Neural cell (in vitro differentiated cells): ENCODE results near the gene ANKDD1B.
"Not testable (repeated sequence)": the region's sequence is repeated elsewhere in the genome, so short reads cannot be mapped to it uniquely, and the experiment has no call there.

Experiments
- CTCF ChIP-seq: fragments of 450-650 bp; IDR thresholded peaks from 2 replicates; pipeline ENCODE4 v1.5.1; 2014; ENCODE audit warnings: antibody characterized with exemption, mild to moderate bottlenecking, moderate library complexity; ENCODE audit not compliant: poor library complexity, severe bottlenecking
- EP300 ChIP-seq: fragments of 450-650 bp; conservative IDR thresholded peaks from 2 replicates; pipeline ENCODE4 v1.6.1; 2014; ENCODE audit warnings: antibody characterized with exemption, mild to moderate bottlenecking, moderate library complexity; ENCODE audit not compliant: poor library complexity, severe bottlenecking
- EZH2 ChIP-seq: fragments of 200-600, 300-800 bp; shearing (Covaris generic), sonication (generic); IDR thresholded peaks from 2 replicates; pipeline ENCODE4 v1.6.1; 2014; ENCODE audit warnings: antibody characterized with exemption, low read length, borderline replicate concordance, mild to moderate bottlenecking; ENCODE audit not compliant: insufficient read depth, poor library complexity, severe bottlenecking
- POLR2AphosphoS5 ChIP-seq: IDR thresholded peaks from 2 replicates; pipeline ENCODE4 v1.6.1; 2012
- RAD21 ChIP-seq: fragments of 450-650 bp; conservative IDR thresholded peaks from 2 replicates; pipeline ENCODE4 v1.6.1; 2014; ENCODE audit warnings: antibody characterized with exemption, mild to moderate bottlenecking, moderate library complexity
- TAF1 ChIP-seq: IDR thresholded peaks from 2 replicates; pipeline ENCODE4 v1.6.1; 2012; ENCODE audit warnings: low read depth
- TF ChIP-seq, protein P1 (sequence below): IDR thresholded peaks from 2 replicates; pipeline ENCODE4 v1.6.1; 2012; ENCODE audit warnings: borderline replicate concordance

GRCh38 chr5:75607341-75607740, 3.9 kb upstream of the ANKDD1B start:
- not testable (repeated sequence) for TF ChIP-seq EP300, CTCF, EZH2, POLR2AphosphoS5, RAD21, TAF1
- TF ChIP-seq, protein P1, sequence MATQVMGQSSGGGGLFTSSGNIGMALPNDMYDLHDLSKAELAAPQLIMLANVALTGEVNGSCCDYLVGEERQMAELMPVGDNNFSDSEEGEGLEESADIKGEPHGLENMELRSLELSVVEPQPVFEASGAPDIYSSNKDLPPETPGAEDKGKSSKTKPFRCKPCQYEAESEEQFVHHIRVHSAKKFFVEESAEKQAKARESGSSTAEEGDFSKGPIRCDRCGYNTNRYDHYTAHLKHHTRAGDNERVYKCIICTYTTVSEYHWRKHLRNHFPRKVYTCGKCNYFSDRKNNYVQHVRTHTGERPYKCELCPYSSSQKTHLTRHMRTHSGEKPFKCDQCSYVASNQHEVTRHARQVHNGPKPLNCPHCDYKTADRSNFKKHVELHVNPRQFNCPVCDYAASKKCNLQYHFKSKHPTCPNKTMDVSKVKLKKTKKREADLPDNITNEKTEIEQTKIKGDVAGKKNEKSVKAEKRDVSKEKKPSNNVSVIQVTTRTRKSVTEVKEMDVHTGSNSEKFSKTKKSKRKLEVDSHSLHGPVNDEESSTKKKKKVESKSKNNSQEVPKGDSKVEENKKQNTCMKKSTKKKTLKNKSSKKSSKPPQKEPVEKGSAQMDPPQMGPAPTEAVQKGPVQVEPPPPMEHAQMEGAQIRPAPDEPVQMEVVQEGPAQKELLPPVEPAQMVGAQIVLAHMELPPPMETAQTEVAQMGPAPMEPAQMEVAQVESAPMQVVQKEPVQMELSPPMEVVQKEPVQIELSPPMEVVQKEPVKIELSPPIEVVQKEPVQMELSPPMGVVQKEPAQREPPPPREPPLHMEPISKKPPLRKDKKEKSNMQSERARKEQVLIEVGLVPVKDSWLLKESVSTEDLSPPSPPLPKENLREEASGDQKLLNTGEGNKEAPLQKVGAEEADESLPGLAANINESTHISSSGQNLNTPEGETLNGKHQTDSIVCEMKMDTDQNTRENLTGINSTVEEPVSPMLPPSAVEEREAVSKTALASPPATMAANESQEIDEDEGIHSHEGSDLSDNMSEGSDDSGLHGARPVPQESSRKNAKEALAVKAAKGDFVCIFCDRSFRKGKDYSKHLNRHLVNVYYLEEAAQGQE, result not testable (repeated sequence)
